AG04450 (cell line): ENCODE data around the gene DGKZ. TPM values are rescaled to one million over a fixed set of nuclear protein-coding genes. Genes with fewer than 3 reads are reported as not detected.

Experiments
- CTCF ChIA-PET: fragments of 300-600, 350-600 bp; formaldehyde crosslinking; extraction: SDS; loops from one replicate; lab custom pipeline; 2022; ENCODE audit warnings: antibody characterized with exemption, inconsistent platforms; lab: Charles Lee
- POLR2A ChIA-PET: fragments of 350-600 bp; formaldehyde crosslinking; extraction: SDS; loops from one replicate; lab custom pipeline; 2021; ENCODE audit warnings: antibody characterized with exemption, inconsistent platforms; lab: Yijun Ruan, JAX
- DNase-seq: peaks from one replicate; pipeline ENCODE4 v3.0.0-alpha.2; 2011; ENCODE audit warnings: low read depth, low spot score
- H3K27ac ChIP-seq: one replicate; pipeline ENCODE4 v1.5.1; 2012; ENCODE audit warnings: low read depth, low read length, control low read depth
- H3K27me3 ChIP-seq: one replicate; pipeline ENCODE4 v1.6.0; 2012; ENCODE audit warnings: low read length; ENCODE audit not compliant: control insufficient read depth, insufficient read depth
- H3K4me3 ChIP-seq: 2 replicates; pipeline ENCODE4 v1.5.1; 2011; ENCODE audit warnings: mild to moderate bottlenecking, low read depth, low read length, control low read depth
- H3K9me3 ChIP-seq: 2 replicates; pipeline ENCODE4 v1.5.1; 2012; ENCODE audit warnings: low read length; ENCODE audit not compliant: control insufficient read depth, insufficient read depth
- polyA plus RNA-seq: library from polyadenylated mRNA; depleted of rRNA; stranded (reverse); fragments of >200 nt; gene quantifications from 2 replicates; pipeline ENCODE4 v1.2.3, GENCODE V29; 2011; rRNA removed
- small RNA-seq: library from RNA; depleted of rRNA; stranded (forward); fragments of <200 nt; gene quantifications from one replicate; pipeline ENCODE3, GENCODE V24; 2012; ENCODE audit warnings: low read depth; ENCODE audit not compliant: insufficient read length
- TF ChIP-seq, protein P1 (sequence below): IDR thresholded peaks from 2 replicates; pipeline ENCODE4 v1.5.1; 2011; ENCODE audit warnings: low read depth, low read length, control low read depth, inconsistent platforms

Gene DGKZ
- polyA plus RNA-seq, 1 experiment = 15.8 TPM

DNA sequence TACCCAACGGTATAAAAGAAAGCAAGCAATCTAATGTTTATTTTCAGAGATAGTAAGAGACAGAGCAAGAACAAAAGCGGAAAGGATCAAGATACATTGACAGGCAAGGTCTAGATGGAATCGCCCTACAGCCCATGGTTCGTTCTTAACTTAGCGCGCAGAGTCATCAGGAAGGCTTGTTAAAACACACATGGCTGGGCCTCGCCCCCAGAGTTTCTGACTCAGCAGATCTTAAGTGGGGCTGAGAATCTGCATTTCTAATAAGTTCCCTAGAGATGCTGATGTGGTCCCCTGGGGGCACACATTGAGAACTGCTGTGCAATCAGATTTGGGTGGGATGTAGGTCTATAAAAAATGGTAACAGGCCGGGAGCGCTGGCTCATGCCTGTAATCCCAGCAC, 80.1 kb downstream of the DGKZ start:
- no peak overlapping the region for H3K27ac ChIP-seq
- CTCF ChIA-PET = no interaction called here

DNA sequence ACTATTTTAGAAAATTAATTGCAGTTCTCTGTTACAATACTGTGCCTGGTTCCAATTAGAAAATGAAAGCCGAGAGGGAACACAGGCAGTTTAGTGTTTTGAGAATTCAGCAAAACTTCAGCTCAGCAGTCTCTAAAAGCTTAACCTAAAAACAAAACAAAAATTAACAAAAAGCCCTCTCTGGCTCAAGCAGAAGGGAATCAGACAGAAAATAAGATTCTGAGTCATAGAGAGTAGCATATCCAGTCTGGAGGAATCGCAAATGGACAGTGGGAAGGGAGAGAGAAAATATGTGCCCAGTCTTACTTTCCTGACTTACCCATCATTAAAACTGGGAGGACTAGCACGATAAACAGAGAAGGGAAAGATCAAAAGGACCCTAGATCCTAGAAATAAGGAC, 82.5 kb downstream of the DGKZ start:
- TF ChIP-seq, protein P1, sequence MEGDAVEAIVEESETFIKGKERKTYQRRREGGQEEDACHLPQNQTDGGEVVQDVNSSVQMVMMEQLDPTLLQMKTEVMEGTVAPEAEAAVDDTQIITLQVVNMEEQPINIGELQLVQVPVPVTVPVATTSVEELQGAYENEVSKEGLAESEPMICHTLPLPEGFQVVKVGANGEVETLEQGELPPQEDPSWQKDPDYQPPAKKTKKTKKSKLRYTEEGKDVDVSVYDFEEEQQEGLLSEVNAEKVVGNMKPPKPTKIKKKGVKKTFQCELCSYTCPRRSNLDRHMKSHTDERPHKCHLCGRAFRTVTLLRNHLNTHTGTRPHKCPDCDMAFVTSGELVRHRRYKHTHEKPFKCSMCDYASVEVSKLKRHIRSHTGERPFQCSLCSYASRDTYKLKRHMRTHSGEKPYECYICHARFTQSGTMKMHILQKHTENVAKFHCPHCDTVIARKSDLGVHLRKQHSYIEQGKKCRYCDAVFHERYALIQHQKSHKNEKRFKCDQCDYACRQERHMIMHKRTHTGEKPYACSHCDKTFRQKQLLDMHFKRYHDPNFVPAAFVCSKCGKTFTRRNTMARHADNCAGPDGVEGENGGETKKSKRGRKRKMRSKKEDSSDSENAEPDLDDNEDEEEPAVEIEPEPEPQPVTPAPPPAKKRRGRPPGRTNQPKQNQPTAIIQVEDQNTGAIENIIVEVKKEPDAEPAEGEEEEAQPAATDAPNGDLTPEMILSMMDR = no peak
- no peaks in the 10 kb centered on the region for H3K27me3 ChIP-seq
- ChIA-PET CTCF (interaction anchor here (1.0 to 1.4 kb wide), 2 partner anchors 20 to 100 kb away, joined by 3 read pairs; no protein-coding TSS in a partner anchor), POLR2A (no interaction called here)
- DNase-seq = no peak
- H3K4me3 ChIP-seq = no peak overlapping the region
- H3K27ac ChIP-seq = no peak overlapping the region
- no peaks in the 10 kb centered on the region for H3K9me3 ChIP-seq

More for the DNA sequence above, 80.1 kb downstream of the DGKZ start:
- POLR2A ChIA-PET = no interaction called here
- Histone ChIP-seq H3K4me3 (no peak overlapping the region), H3K27me3 (no peaks in the 10 kb centered on the region), H3K9me3 (no peaks in the 10 kb centered on the region)
- TF ChIP-seq, protein P1 = no peak
- no peak for DNase-seq

Small RNA genes lying within 50 kb of the gene (small RNA-seq; reads per million reads assigned to genes)
- gene MIR4688 = not detected

Other genes with a start within 250 kb of the DGKZ start
- 29.0 and 29.2 TPM in 2 replicates for gene PHF21A, start 226.0 kb upstream of the DGKZ start, polyA plus RNA-seq
- gene CREB3L1, start 69.8 kb upstream of the DGKZ start, polyA plus RNA-seq = 24.2 and 33.2 TPM in 2 replicates
- 445 and 578 TPM in 2 replicates for gene MDK, start 34.2 kb downstream of the DGKZ start, polyA plus RNA-seq
- 0.11 TPM in 1 of 2 replicates, not detected in the other for gene CHRM4, start 44.3 kb downstream of the DGKZ start, polyA plus RNA-seq
- gene AMBRA1, start 246.6 kb downstream of the DGKZ start, polyA plus RNA-seq = 12.2 and 12.8 TPM in 2 replicates